ENCODE results near the gene C1orf122.

DNA sequence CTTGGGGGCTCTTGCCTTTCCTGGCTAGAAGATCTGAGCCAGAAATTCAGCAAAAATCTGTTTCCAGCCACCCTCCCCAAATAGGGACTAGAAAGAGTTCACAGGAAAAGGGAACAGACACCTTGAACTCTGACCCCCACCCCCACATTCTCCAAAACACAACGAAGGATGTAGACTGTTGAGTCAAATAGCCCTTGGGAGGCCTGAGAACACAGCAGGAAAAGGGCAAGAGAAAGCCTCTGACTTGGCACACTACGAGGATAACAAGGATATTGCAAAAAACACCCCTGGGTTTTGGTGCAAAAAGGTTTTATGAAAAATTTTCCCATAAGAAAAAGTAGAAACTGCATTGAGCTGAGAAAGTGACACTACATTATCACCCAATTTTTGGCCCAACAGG, 2.4 kb downstream of the C1orf122 start:
- no peak for TF ChIP-seq POLR2AphosphoS5 (IDR thresholded peaks at IDR 0.05)
- TF ChIP-seq, protein P1, sequence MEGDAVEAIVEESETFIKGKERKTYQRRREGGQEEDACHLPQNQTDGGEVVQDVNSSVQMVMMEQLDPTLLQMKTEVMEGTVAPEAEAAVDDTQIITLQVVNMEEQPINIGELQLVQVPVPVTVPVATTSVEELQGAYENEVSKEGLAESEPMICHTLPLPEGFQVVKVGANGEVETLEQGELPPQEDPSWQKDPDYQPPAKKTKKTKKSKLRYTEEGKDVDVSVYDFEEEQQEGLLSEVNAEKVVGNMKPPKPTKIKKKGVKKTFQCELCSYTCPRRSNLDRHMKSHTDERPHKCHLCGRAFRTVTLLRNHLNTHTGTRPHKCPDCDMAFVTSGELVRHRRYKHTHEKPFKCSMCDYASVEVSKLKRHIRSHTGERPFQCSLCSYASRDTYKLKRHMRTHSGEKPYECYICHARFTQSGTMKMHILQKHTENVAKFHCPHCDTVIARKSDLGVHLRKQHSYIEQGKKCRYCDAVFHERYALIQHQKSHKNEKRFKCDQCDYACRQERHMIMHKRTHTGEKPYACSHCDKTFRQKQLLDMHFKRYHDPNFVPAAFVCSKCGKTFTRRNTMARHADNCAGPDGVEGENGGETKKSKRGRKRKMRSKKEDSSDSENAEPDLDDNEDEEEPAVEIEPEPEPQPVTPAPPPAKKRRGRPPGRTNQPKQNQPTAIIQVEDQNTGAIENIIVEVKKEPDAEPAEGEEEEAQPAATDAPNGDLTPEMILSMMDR (IDR thresholded peaks at IDR 0.05) = no peak
